ENCODE data around the gene EPHA7.

DNA sequence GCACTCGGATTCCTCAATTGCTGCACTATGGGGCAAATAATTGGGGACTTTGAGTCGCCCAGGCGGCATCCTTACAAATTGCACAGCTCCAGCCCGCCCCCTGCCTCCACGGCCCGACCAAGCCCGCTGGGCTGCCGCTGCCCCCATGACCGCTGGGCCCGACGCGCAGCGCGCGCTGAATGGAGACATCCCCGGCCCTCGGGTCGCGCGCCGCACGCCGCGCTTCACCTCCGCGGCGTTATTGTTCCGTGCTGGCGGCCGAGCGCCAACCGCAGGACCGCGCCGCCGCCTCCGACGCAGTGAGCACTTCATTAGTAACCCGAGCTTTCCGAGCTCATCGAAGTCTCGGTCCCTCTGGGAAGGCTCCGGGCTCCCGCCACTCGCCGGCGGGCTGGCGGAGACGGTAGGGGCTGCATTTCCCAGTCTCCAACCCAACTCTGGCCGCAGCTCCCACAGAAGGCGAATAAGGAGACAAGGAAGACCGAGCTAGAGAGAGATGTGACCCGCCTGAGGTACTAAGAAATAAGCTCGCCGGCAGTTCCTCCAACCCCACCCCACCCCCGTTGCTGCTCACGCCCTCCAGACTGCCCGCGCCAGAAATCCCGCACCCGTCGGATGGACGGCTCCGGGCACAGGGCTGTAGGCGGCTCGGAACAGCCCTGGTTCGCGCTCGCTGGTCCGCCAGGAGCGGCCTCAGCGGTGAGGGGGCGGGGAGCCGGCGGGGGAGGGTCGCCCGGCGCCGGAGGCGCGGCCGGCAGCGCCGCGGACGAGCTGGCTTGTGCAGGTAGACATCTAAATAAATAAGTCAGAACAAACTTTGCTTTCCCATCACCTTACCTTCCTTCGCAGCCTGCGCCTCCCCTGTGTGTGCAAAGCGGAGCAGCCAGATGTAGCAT, 703 bp downstream of the EPHA7 start:
- no peak for TF ChIP-seq GABPA (IDR thresholded peaks at IDR 0.05; ENCODE audit: low read depth)
- TF ChIP-seq, protein P1, sequence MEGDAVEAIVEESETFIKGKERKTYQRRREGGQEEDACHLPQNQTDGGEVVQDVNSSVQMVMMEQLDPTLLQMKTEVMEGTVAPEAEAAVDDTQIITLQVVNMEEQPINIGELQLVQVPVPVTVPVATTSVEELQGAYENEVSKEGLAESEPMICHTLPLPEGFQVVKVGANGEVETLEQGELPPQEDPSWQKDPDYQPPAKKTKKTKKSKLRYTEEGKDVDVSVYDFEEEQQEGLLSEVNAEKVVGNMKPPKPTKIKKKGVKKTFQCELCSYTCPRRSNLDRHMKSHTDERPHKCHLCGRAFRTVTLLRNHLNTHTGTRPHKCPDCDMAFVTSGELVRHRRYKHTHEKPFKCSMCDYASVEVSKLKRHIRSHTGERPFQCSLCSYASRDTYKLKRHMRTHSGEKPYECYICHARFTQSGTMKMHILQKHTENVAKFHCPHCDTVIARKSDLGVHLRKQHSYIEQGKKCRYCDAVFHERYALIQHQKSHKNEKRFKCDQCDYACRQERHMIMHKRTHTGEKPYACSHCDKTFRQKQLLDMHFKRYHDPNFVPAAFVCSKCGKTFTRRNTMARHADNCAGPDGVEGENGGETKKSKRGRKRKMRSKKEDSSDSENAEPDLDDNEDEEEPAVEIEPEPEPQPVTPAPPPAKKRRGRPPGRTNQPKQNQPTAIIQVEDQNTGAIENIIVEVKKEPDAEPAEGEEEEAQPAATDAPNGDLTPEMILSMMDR (IDR thresholded peaks at IDR 0.05; ENCODE audit: insufficient read depth, low read length): no peak
- TF ChIP-seq POLR2AphosphoS5 (IDR thresholded peaks at IDR 0.05; ENCODE audit: low read depth): no peak

Data from HL-60 (cell line).